H1 (cell line): Measurements from ENCODE around the gene SLC22A3. TPM values are rescaled to one million over a fixed set of nuclear protein-coding genes. Genes with fewer than 3 reads are reported as not detected.

Source experiments
- CTCF ChIA-PET: fragments of 300-600 bp; sonication (Branson Sonifier 250); formaldehyde crosslinking; loops from one replicate; lab custom pipeline; 2021; ENCODE audit not compliant: partially characterized antibody; lab: Charles Lee
- POLR2A ChIA-PET: fragments of 300-600 bp; sonication (Branson Sonifier 250); formaldehyde crosslinking; loops from one replicate; lab custom pipeline; 2021; ENCODE audit warnings: inconsistent platforms; ENCODE audit not compliant: partially characterized antibody; lab: Charles Lee
- DNase-seq, 2 experiments: peaks; one replicate each; pipeline versions ENCODE4 v3.0.0 to v3.0.0-alpha.2; 2010 to 2022; ENCODE audit warnings: low spot score in 2 of 2, low read depth in 1 of 2, mixed read lengths in 1 of 2
- FAIRE-seq: peaks from 2 replicates; lab custom pipeline; 2011; peaks lifted over from hg19 to GRCh38; lab: Jason Lieb, UNC
- H2AFZ ChIP-seq: 2 replicates; pipeline ENCODE4 v1.8.1; 2012; ENCODE audit warnings: low read length, inconsistent platforms
- H2AK5ac ChIP-seq: 2 replicates; pipeline ENCODE4 v1.6.1; 2013; ENCODE audit warnings: low read depth, low read length
- H2BK120ac ChIP-seq: replicated peaks from 2 replicates; pipeline ENCODE3; 2013; ENCODE audit warnings: low read depth, low read length, inconsistent platforms
- H2BK12ac ChIP-seq: 2 replicates; pipeline ENCODE4 v1.6.1; 2013; ENCODE audit warnings: low read depth, low read length
- H2BK15ac ChIP-seq: 2 replicates; pipeline ENCODE4 v1.6.1; 2013; ENCODE audit warnings: low read length
- H2BK20ac ChIP-seq: 2 replicates; pipeline ENCODE4 v1.6.1; 2013; ENCODE audit warnings: low read length
- H2BK5ac ChIP-seq: 2 replicates; pipeline ENCODE4 v1.6.1; 2013; ENCODE audit warnings: low read depth, low read length
- H3K14ac ChIP-seq: 2 replicates; pipeline ENCODE4 v1.6.1; 2013; ENCODE audit warnings: inconsistent platforms; ENCODE audit not compliant: insufficient read length
- H3K18ac ChIP-seq: 2 replicates; pipeline ENCODE4 v1.6.1; 2013; ENCODE audit warnings: low read length; ENCODE audit errors: extremely low read depth
- H3K23ac ChIP-seq: 2 replicates; pipeline ENCODE4 v1.6.1; 2013; ENCODE audit warnings: inconsistent platforms; ENCODE audit not compliant: insufficient read length
- H3K23me2 ChIP-seq: 2 replicates; pipeline ENCODE4 v1.6.1; 2013; ENCODE audit warnings: low read depth, low read length
- H3K27ac ChIP-seq: 2 replicates; pipeline ENCODE4 v1.6.1; 2011; ENCODE audit warnings: low read depth, low read length, inconsistent platforms
- H3K27me3 ChIP-seq, 4 experiments: replicated peaks in 1 of 4; 1 replicate in 1 of 4; 2 replicates in 3 of 4; pipeline versions ENCODE4 v1.6.1 to v1.8.1; 2011 to 2013; ENCODE audit warnings: low read length in 3 of 4, mild to moderate bottlenecking in 3 of 4, inconsistent platforms in 2 of 4, mixed read lengths in 2 of 4, moderate library complexity in 1 of 4; ENCODE audit not compliant: control insufficient read depth in 3 of 4, insufficient read depth in 3 of 4; ENCODE audit errors: extremely low read depth in 1 of 4
- H3K36me3 ChIP-seq, 4 experiments: 2 replicates each; pipeline versions ENCODE4 v1.6.1 to v1.8.1; 2011 to 2013; ENCODE audit warnings: mild to moderate bottlenecking in 4 of 4, low read length in 3 of 4, moderate library complexity in 2 of 4, control low read depth in 1 of 4, inconsistent platforms in 1 of 4; ENCODE audit not compliant: insufficient read depth in 4 of 4, control insufficient read depth in 2 of 4
- H3K4ac ChIP-seq: replicated peaks from 2 replicates; pipeline ENCODE3; 2013; ENCODE audit warnings: low read length, low read depth, mixed read lengths, inconsistent platforms; ENCODE audit not compliant: insufficient read length
- H3K4me1 ChIP-seq, 4 experiments: replicated peaks in 1 of 4; 1 replicate in 1 of 4; 2 replicates in 3 of 4; pipeline versions ENCODE4 v1.6.1 to v1.8.1; 2011 to 2013; ENCODE audit warnings: low read length in 3 of 4, inconsistent platforms in 2 of 4, mixed read lengths in 1 of 4; ENCODE audit not compliant: insufficient read depth in 4 of 4, control insufficient read depth in 3 of 4
- H3K4me2 ChIP-seq, 2 experiments: 2 replicates each; pipeline versions ENCODE4 v1.6.1 to v1.8.1; 2011 to 2013; ENCODE audit warnings: low read depth in 2 of 2, low read length in 2 of 2, control low read depth in 1 of 2, inconsistent platforms in 1 of 2, mild to moderate bottlenecking in 1 of 2; ENCODE audit not compliant: insufficient read depth in 1 of 2
- H3K4me3 ChIP-seq, 4 experiments: fragments of 200-600, 300-600 bp in 1 of 4; sonication (generic), shearing (Covaris generic), sonication (Bioruptor Twin) in 1 of 4; 2 replicates each; pipeline versions ENCODE4 v1.5.1 to v1.8.1; 2011 to 2016; ENCODE audit warnings: low read length in 4 of 4, low read depth in 3 of 4, control low read depth in 2 of 4, inconsistent platforms in 2 of 4, mild to moderate bottlenecking in 2 of 4, mixed read lengths in 1 of 4, moderate library complexity in 1 of 4; ENCODE audit not compliant: insufficient read depth in 2 of 4; ENCODE audit errors: extremely low read depth in 1 of 4
- H3K56ac ChIP-seq: replicated peaks from 2 replicates; pipeline ENCODE3; 2013; ENCODE audit warnings: low read depth, mild to moderate bottlenecking, mixed read lengths, low read length, inconsistent platforms; ENCODE audit not compliant: insufficient read length
- H3K79me1 ChIP-seq: 2 replicates; pipeline ENCODE4 v1.6.1; 2013; ENCODE audit warnings: low read depth, low read length, control low read depth
- H3K79me2 ChIP-seq, 2 experiments: 2 replicates each; pipeline versions ENCODE4 v1.6.1 to v1.8.1; 2012 to 2013; ENCODE audit warnings: low read length in 2 of 2, mild to moderate bottlenecking in 2 of 2, inconsistent platforms in 1 of 2; ENCODE audit not compliant: insufficient read depth in 2 of 2, control insufficient read depth in 1 of 2
- H3K9ac ChIP-seq, 4 experiments: replicated peaks in 1 of 4; 1 replicate in 1 of 4; 2 replicates in 3 of 4; pipeline versions ENCODE4 v1.6.1 to v1.8.1; 2011 to 2013; ENCODE audit warnings: low read depth in 3 of 4, low read length in 3 of 4, control low read depth in 2 of 4, mild to moderate bottlenecking in 2 of 4, moderate library complexity in 2 of 4, inconsistent platforms in 1 of 4; ENCODE audit errors: extremely low read depth in 1 of 4
- H3K9me3 ChIP-seq, 2 experiments: 2 replicates each; pipeline versions ENCODE4 v1.6.1 to v1.8.1; 2012 to 2013; ENCODE audit warnings: mild to moderate bottlenecking in 2 of 2, moderate library complexity in 2 of 2, control low read depth in 1 of 2, inconsistent platforms in 1 of 2, low read depth in 1 of 2, low read length in 1 of 2, mixed read lengths in 1 of 2; ENCODE audit not compliant: insufficient read depth in 2 of 2
- H4K20me1 ChIP-seq, 2 experiments: replicated peaks in 1 of 2; 2 replicates each; pipeline versions ENCODE3 to v1.8.1; 2011 to 2013; ENCODE audit warnings: inconsistent platforms in 2 of 2, low read length in 2 of 2, mild to moderate bottlenecking in 1 of 2; ENCODE audit not compliant: insufficient read depth in 2 of 2, control insufficient read depth in 1 of 2
- H4K5ac ChIP-seq: 2 replicates; pipeline ENCODE4 v1.6.1; 2013; ENCODE audit warnings: low read length, low read depth, mixed read lengths, inconsistent platforms; ENCODE audit not compliant: insufficient read length
- H4K8ac ChIP-seq: 2 replicates; pipeline ENCODE4 v1.8.0; 2013; ENCODE audit warnings: mild to moderate bottlenecking, moderate library complexity, low read length, inconsistent platforms; ENCODE audit not compliant: insufficient read depth; ENCODE audit errors: extremely low read depth
- H4K91ac ChIP-seq: replicated peaks from 2 replicates; pipeline ENCODE3; 2013; ENCODE audit warnings: low read length, mixed read lengths, inconsistent platforms; ENCODE audit not compliant: insufficient read length
- CREB1 ChIP-seq: IDR thresholded peaks from 2 replicates; pipeline ENCODE4 v1.6.1; 2012; ENCODE audit warnings: inconsistent platforms
- RAD21 ChIP-seq, 2 experiments: IDR thresholded peaks in 1 of 2; conservative IDR thresholded peaks in 1 of 2; 2 replicates each; pipeline ENCODE4 v1.6.1; 2011; ENCODE audit warnings: low read depth in 2 of 2, low read length in 2 of 2, improper control_type of control experiment in 1 of 2, inconsistent platforms in 1 of 2, mild to moderate bottlenecking in 1 of 2, moderate library complexity in 1 of 2
- WGBS, 2 experiments: shearing (Covaris generic) in 1 of 2; methylation state at CpG; one replicate each; pipeline versions ENCODE4 v1.1.6 to v1.1.7; 2013 to 2015; ENCODE audit warnings: low lambda C conversion rate in 2 of 2, mixed read lengths in 2 of 2, inconsistent platforms in 1 of 2, low coverage in 1 of 2, missing lambda C conversion rate in 1 of 2; ENCODE audit not compliant: insufficient replicate concordance in 2 of 2, insufficient coverage in 1 of 2, insufficient read length in 1 of 2; ENCODE audit errors: extremely low coverage in 1 of 2, missing lambda C conversion rate in 1 of 2; 5-methylcytosine and 5-hydroxymethylcytosine counted together
- polyA plus RNA-seq, 7 experiments: library from polyadenylated mRNA; depleted of rRNA in 3 of 7; stranded (reverse) in 5 of 7; unstranded in 2 of 7; fragments of >200 nt in 5 of 7; fragments of 200-250 nt in 2 of 7; gene quantifications; 1 replicate in 5 of 7; 2 replicates in 1 of 7; 4 replicates in 1 of 7; pipeline versions ENCODE4 v1.2.1 to v1.2.3, GENCODE V29; 2011 to 2013; ENCODE audit warnings: missing spikeins in 2 of 7, mixed read lengths in 2 of 7
- total RNA-seq: library from RNA; stranded (reverse); fragmentation: NEBNext Ultra II Directional; extraction: Animal tissue kit (Norgen Biotek cat#: 25700); gene quantifications from 2 replicates; pipeline ENCODE4 v1.2.1, GENCODE V29; 2021

The SLC22A3 gene
- total and polyA plus RNA-seq, 2 of the 8 experiments (the other 6 are each of a cell fraction or from before 2014, with no cell fraction given), result 1.0 to 2.9 TPM

GRCh38 chr6:160439751-160440150 is 91.6 kb downstream of the SLC22A3 start:
- Histone ChIP-seq H2BK12ac (no peak overlapping the region), H3K36me3 (no peaks in the 10 kb centered on the region), H3K9ac (no peak overlapping the region), H2BK15ac (no peak overlapping the region), H3K27me3 (no peaks in the 10 kb centered on the region; a peak in 1 of 7 replicates), H3K14ac (no peak overlapping the region), H2BK5ac (no peak overlapping the region), H3K4ac (no peak overlapping the region), H3K4me1 (no peaks in the 10 kb centered on the region; a peak in 1 of 7 replicates), H3K79me2 (no peaks in the 10 kb centered on the region), H2AK5ac (no peak overlapping the region), H3K4me3 (no peak overlapping the region), H4K5ac (no peak overlapping the region), H3K27ac (no peak overlapping the region), H3K56ac (no peak overlapping the region), H4K20me1 (no peaks in the 10 kb centered on the region), H3K23me2 (no peaks in the 10 kb centered on the region), H2BK20ac (no peak overlapping the region), H3K23ac (no peak overlapping the region), H3K18ac (no peak overlapping the region), H3K9me3 (no peaks in the 10 kb centered on the region), H4K91ac (no peak overlapping the region), H3K4me2 (no peak overlapping the region), H4K8ac (no peak overlapping the region), H2BK120ac (no peak overlapping the region), H2AFZ (no peak overlapping the region), H3K79me1 (no peaks in the 10 kb centered on the region)
- ChIA-PET CTCF (interaction anchor here (0.8 to 3.4 kb wide), 4 partner anchors 16 to 351 kb away, joined by 3 to 12 read pairs (median 4); no protein-coding TSS in a partner anchor), POLR2A (no interaction called here)
- 54% methylated on average over 5 of the region's 5 CpGs; no CpG with 5 or more reads in 1 of the 2 experiments for WGBS, 2 experiments
- no peak for FAIRE-seq
- TF ChIP-seq CREB1 (0 out of 2 replicates have a peak, but pooled peaks have one; percentile 30), RAD21 (IDR thresholded peaks at IDR 0.05 in 1 of 2, conservative IDR thresholded peaks at IDR 0.05 in 1 of 2; ENCODE audit: low read depth in 2 of 2, low read length in 2 of 2) (no peak)
- DNase-seq, result no peak
